AG04450 (cell line): ENCODE data around the gene REEP3. TPM values are rescaled to one million over a fixed set of nuclear protein-coding genes. Genes with fewer than 3 reads are reported as not detected.

Experiments used
- CTCF ChIA-PET: fragments of 300-600, 350-600 bp; formaldehyde crosslinking; extraction: SDS; loops from one replicate; lab custom pipeline; 2022; ENCODE audit warnings: antibody characterized with exemption, inconsistent platforms; lab: Charles Lee
- POLR2A ChIA-PET: fragments of 350-600 bp; formaldehyde crosslinking; extraction: SDS; loops from one replicate; lab custom pipeline; 2021; ENCODE audit warnings: antibody characterized with exemption, inconsistent platforms; lab: Yijun Ruan, JAX
- DNase-seq: peaks from one replicate; pipeline ENCODE4 v3.0.0-alpha.2; 2011; ENCODE audit warnings: low read depth, low spot score
- H3K27ac ChIP-seq: one replicate; pipeline ENCODE4 v1.5.1; 2012; ENCODE audit warnings: low read depth, low read length, control low read depth
- H3K27me3 ChIP-seq: one replicate; pipeline ENCODE4 v1.6.0; 2012; ENCODE audit warnings: low read length; ENCODE audit not compliant: control insufficient read depth, insufficient read depth
- H3K4me3 ChIP-seq: 2 replicates; pipeline ENCODE4 v1.5.1; 2011; ENCODE audit warnings: mild to moderate bottlenecking, low read depth, low read length, control low read depth
- H3K9me3 ChIP-seq: 2 replicates; pipeline ENCODE4 v1.5.1; 2012; ENCODE audit warnings: low read length; ENCODE audit not compliant: control insufficient read depth, insufficient read depth
- polyA plus RNA-seq: library from polyadenylated mRNA; depleted of rRNA; stranded (reverse); fragments of >200 nt; gene quantifications from 2 replicates; pipeline ENCODE4 v1.2.3, GENCODE V29; 2011
- TF ChIP-seq, protein P1 (sequence below): IDR thresholded peaks from 2 replicates; pipeline ENCODE4 v1.5.1; 2011; ENCODE audit warnings: low read depth, low read length, control low read depth, inconsistent platforms

REEP3 gene
- polyA plus RNA-seq, 1 experiment = 36.5 TPM

DNA sequence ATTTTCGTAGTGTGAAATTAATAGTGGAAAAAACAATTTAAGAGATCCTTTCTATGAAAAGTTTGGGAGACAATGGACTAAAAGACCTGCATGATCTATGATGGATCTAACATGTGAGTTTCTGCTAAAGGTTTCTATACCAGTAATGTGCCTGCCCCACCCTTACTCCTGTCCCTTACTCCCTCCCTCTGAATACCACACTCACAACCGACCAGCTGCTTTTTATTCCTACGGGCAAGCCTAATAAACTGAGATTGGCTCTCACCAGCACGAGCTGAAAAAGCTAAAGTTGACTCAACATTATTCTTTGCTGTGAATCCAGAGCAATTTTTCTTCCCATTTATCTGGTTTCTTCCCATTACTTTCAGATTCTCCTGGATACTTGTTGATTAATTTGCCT lies 17.8 kb upstream of the REEP3 start:
- TF ChIP-seq, protein P1, sequence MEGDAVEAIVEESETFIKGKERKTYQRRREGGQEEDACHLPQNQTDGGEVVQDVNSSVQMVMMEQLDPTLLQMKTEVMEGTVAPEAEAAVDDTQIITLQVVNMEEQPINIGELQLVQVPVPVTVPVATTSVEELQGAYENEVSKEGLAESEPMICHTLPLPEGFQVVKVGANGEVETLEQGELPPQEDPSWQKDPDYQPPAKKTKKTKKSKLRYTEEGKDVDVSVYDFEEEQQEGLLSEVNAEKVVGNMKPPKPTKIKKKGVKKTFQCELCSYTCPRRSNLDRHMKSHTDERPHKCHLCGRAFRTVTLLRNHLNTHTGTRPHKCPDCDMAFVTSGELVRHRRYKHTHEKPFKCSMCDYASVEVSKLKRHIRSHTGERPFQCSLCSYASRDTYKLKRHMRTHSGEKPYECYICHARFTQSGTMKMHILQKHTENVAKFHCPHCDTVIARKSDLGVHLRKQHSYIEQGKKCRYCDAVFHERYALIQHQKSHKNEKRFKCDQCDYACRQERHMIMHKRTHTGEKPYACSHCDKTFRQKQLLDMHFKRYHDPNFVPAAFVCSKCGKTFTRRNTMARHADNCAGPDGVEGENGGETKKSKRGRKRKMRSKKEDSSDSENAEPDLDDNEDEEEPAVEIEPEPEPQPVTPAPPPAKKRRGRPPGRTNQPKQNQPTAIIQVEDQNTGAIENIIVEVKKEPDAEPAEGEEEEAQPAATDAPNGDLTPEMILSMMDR = no peak
- Histone ChIP-seq H3K4me3 (no peak overlapping the region), H3K27me3 (no peaks in the 10 kb centered on the region), H3K9me3 (no peaks in the 10 kb centered on the region), H3K27ac (no peak overlapping the region)
- ChIA-PET POLR2A (interaction anchor here (0.8 kb wide), 1 partner anchor 18 kb away, joined by 3 read pairs; no protein-coding TSS in a partner anchor), CTCF (interaction anchor here (0.8 to 1.7 kb wide), 2 partner anchors 217 to 337 kb away, joined by 3 to 4 read pairs; no protein-coding TSS in a partner anchor)
- no peak for DNase-seq

DNA sequence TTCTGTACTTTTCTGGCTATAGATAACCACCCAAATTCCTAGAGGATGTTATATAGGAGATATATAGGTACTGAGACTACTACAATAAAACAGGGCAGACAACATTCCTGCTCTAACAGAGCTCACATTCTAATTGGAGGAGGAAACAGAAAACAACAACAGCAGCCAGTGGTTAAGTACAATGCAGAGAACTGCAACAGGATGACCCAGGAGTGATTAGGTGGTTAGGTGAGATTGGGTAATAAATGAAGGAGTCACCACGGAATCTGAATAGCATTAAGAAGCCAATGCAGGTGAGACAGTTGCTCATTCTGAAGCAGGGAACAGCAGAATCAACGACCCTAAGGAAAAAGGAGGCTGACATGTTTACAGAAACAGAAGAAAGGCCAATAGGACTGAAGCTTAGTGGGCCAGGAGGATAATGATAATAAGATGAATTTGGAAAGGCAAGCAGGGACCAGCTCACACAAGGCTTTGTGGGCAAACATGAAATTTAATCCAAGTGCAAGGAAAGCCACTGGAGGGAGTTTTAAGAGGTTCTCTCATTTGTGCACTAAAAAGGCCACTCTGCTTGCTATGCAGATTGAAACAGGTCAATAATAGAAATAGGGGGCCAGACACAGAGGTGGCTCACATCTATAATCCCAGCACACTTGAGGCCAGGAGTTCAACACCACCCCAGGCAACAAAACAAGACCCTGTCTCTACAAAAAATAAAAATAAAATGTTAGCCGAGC lies 16.9 kb upstream of the REEP3 start:
- POLR2A ChIA-PET = interaction anchor here (0.8 kb wide), 1 partner anchor 17 kb away, joined by 3 read pairs; no protein-coding TSS in a partner anchor
- no peaks in the 10 kb centered on the region for H3K27me3 ChIP-seq
- H3K9me3 ChIP-seq = no peaks in the 10 kb centered on the region
- no peak overlapping the region for H3K27ac ChIP-seq
- DNase-seq = no peak
- no peak overlapping the region for H3K4me3 ChIP-seq
- CTCF ChIA-PET = interaction anchor here (0.6 to 1.7 kb wide), 5 partner anchors 278 to 338 kb away, joined by 3 to 4 read pairs (median 4); no protein-coding TSS in a partner anchor
- TF ChIP-seq, protein P1 = no peak

DNA sequence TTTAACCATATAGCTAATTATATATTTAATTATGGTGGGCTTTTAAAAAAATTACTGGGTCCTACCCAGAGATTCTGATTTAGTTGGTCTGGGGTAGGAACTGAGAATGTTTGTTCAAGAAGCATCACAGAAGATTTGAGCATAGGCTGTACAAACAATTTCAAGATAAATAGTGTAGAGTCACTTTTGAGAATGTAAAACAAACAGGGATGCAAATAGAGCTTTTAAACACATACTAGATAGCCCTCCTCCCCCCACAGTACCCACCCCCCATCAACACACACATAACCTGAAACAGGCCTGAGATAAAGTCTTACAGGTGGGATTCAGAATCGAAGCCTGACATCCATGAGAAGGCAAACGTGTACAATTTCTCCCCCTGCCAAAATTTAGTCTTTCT lies 15.6 kb upstream of the REEP3 start:
- TF ChIP-seq, protein P1 = no peak
- CTCF ChIA-PET = interaction anchor here (0.8 to 2.4 kb wide), 3 partner anchors 10 to 288 kb away, joined by 3 to 5 read pairs (median 4); no protein-coding TSS in a partner anchor

DNA sequence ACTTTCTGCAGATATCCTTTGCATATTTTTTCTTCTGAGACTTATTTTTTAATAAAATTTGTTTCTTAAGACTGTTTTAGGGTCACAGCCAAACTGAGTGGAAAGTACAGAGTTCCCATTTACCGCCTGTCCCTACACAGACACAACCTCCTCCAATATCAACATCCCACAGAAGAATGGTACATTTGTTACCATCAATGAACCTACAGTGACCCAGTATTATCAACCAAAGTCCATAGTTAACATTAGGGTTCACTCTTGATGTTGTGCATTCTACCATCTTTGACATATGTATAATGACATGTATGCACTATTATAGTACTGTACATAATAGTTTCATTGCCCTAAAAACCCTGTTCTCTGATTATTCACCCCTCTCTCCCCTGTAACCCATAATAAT lies 14.6 kb upstream of the REEP3 start:
- TF ChIP-seq, protein P1 = no peak
- DNase-seq = no peak
- H3K27ac ChIP-seq = no peak overlapping the region
- POLR2A ChIA-PET = no interaction called here
- H3K27me3 ChIP-seq = no peaks in the 10 kb centered on the region
- H3K4me3 ChIP-seq = no peak overlapping the region
- CTCF ChIA-PET = interaction anchor here (2.4 kb wide), 1 partner anchor 9 kb away, joined by 5 read pairs; no protein-coding TSS in a partner anchor
- no peaks in the 10 kb centered on the region for H3K9me3 ChIP-seq

More for the DNA sequence above, 15.6 kb upstream of the REEP3 start:
- no peak overlapping the region for H3K4me3 ChIP-seq
- POLR2A ChIA-PET = interaction anchor here (0.7 to 1.2 kb wide), 2 partner anchors 16 to 1521 kb away, joined by 5 to 6 read pairs; partner anchors contain the start of gene REEP3
- no peaks in the 10 kb centered on the region for H3K27me3 ChIP-seq
- H3K27ac ChIP-seq = no peak overlapping the region
- no peak for DNase-seq
- H3K9me3 ChIP-seq = no peaks in the 10 kb centered on the region
